HG02840 (cell line): ENCODE measurements around the gene CHPT1.
"Not testable (repeated sequence)": the region's sequence is repeated elsewhere in the genome, so short reads cannot be mapped to it uniquely, and the experiment has no call there.

Source experiments
- ATAC-seq: cut with Tn5 transposase; IDR thresholded peaks from one replicate; pipeline ENCODE4 v1.9.1; 2021; ENCODE audit warnings: mild to moderate bottlenecking, moderate library complexity, moderate number of reproducible peaks; ENCODE audit not compliant: unreplicated experiment, low FRiP score

CHPT1 gene

GRCh38 chr12:101680647-101681046, 16.8 kb upstream of the CHPT1 start:
- no peak for ATAC-seq

- not testable (repeated sequence) for ATAC-seq
Observed at GRCh38 chr12:101681627-101682026, 15.8 kb upstream of the CHPT1 start.

GRCh38 chr12:101685092-101685491, 12.3 kb upstream of the CHPT1 start:
- no peak for ATAC-seq

GRCh38 chr12:101686176-101686575, 11.3 kb upstream of the CHPT1 start:
- ATAC-seq, result no peak

- no peak for ATAC-seq
Observed at GRCh38 chr12:101690544-101691098, 6.8 kb upstream of the CHPT1 start.

GRCh38 chr12:101691503-101692096, 5.8 kb upstream of the CHPT1 start:
- no peak for ATAC-seq

- ATAC-seq, result no peak
Observed at GRCh38 chr12:101694297-101694848, 3.1 kb upstream of the CHPT1 start.

- no peak for ATAC-seq
Observed at GRCh38 chr12:101694986-101695385, 2.5 kb upstream of the CHPT1 start.

GRCh38 chr12:101695706-101696105, 1.7 kb upstream of the CHPT1 start:
- no peak for ATAC-seq

GRCh38 chr12:101696251-101697196, 916 bp upstream of the CHPT1 start:
- no peak for ATAC-seq

GRCh38 chr12:101697930-101698799, 725 bp downstream of the CHPT1 start:
- ATAC-seq, result peak; percentile 40

GRCh38 chr12:101698800-101699347, 1.4 kb downstream of the CHPT1 start:
- no peak for ATAC-seq

- no peak for ATAC-seq
Observed at GRCh38 chr12:101700299-101700820, 2.9 kb downstream of the CHPT1 start.

- no peak for ATAC-seq
Observed at GRCh38 chr12:101703487-101703886, 6.0 kb downstream of the CHPT1 start.

- no peak for ATAC-seq
Observed at GRCh38 chr12:101706403-101706802, 9.0 kb downstream of the CHPT1 start.

GRCh38 chr12:101707131-101707782, 9.8 kb downstream of the CHPT1 start:
- ATAC-seq, result no peak

GRCh38 chr12:101710288-101710687, 12.8 kb downstream of the CHPT1 start:
- no peak for ATAC-seq

GRCh38 chr12:101713059-101713682, 15.7 kb downstream of the CHPT1 start:
- no peak for ATAC-seq

GRCh38 chr12:101713930-101714329, 16.5 kb downstream of the CHPT1 start:
- no peak for ATAC-seq
